AG04450 (cell line): ENCODE measurements around the gene ULK4. TPM values are rescaled to one million over a fixed set of nuclear protein-coding genes. Genes with fewer than 3 reads are reported as not detected.

Experiments used
- CTCF ChIA-PET: fragments of 300-600, 350-600 bp; formaldehyde crosslinking; extraction: SDS; loops from one replicate; lab custom pipeline; 2022; ENCODE audit warnings: antibody characterized with exemption, inconsistent platforms; lab: Charles Lee
- POLR2A ChIA-PET: fragments of 350-600 bp; formaldehyde crosslinking; extraction: SDS; loops from one replicate; lab custom pipeline; 2021; ENCODE audit warnings: antibody characterized with exemption, inconsistent platforms; lab: Yijun Ruan, JAX
- DNase-seq: peaks from one replicate; pipeline ENCODE4 v3.0.0-alpha.2; 2011; ENCODE audit warnings: low read depth, low spot score
- H3K27ac ChIP-seq: one replicate; pipeline ENCODE4 v1.5.1; 2012; ENCODE audit warnings: low read depth, low read length, control low read depth
- H3K27me3 ChIP-seq: one replicate; pipeline ENCODE4 v1.6.0; 2012; ENCODE audit warnings: low read length; ENCODE audit not compliant: control insufficient read depth, insufficient read depth
- H3K4me3 ChIP-seq: 2 replicates; pipeline ENCODE4 v1.5.1; 2011; ENCODE audit warnings: mild to moderate bottlenecking, low read depth, low read length, control low read depth
- H3K9me3 ChIP-seq: 2 replicates; pipeline ENCODE4 v1.5.1; 2012; ENCODE audit warnings: low read length; ENCODE audit not compliant: control insufficient read depth, insufficient read depth
- CTCF ChIP-seq: IDR thresholded peaks from 2 replicates; pipeline ENCODE4 v1.5.1; 2011; ENCODE audit warnings: low read depth, low read length, control low read depth, inconsistent platforms
- polyA plus RNA-seq: library from polyadenylated mRNA; depleted of rRNA; stranded (reverse); fragments of >200 nt; gene quantifications from 2 replicates; pipeline ENCODE4 v1.2.3, GENCODE V29; 2011; rRNA removed
- small RNA-seq: library from RNA; depleted of rRNA; stranded (forward); fragments of <200 nt; gene quantifications from one replicate; pipeline ENCODE3, GENCODE V24; 2012; ENCODE audit warnings: low read depth; ENCODE audit not compliant: insufficient read length

Gene ULK4
- polyA plus RNA-seq, 1 experiment, result 3.7 TPM

- CTCF ChIA-PET, result interaction anchor here (0.6 to 0.8 kb wide), 4 partner anchors 413 to 1324 kb away, joined by 3 to 7 read pairs (median 4); no protein-coding TSS in a partner anchor
- no peak for DNase-seq
- Histone ChIP-seq H3K27ac (no peak overlapping the region), H3K4me3 (peak overlapping the region; percentile 94), H3K27me3 (no peaks in the 10 kb centered on the region), H3K9me3 (peaks cover 2% of the 10 kb centered on the region; the same call in 1 of the 2 replicates)
- POLR2A ChIA-PET, result interaction anchor here (0.6 to 1.9 kb wide), 27 partner anchors 8 to 948 kb away, joined by 3 to 14 read pairs (median 4); partner anchors contain the start of genes RPL14 and ULK4
- TF ChIP-seq CTCF, result no peak
Observed at GRCh38 chr3:41199866-41200668, 761.8 kb downstream of the ULK4 start.

DNA sequence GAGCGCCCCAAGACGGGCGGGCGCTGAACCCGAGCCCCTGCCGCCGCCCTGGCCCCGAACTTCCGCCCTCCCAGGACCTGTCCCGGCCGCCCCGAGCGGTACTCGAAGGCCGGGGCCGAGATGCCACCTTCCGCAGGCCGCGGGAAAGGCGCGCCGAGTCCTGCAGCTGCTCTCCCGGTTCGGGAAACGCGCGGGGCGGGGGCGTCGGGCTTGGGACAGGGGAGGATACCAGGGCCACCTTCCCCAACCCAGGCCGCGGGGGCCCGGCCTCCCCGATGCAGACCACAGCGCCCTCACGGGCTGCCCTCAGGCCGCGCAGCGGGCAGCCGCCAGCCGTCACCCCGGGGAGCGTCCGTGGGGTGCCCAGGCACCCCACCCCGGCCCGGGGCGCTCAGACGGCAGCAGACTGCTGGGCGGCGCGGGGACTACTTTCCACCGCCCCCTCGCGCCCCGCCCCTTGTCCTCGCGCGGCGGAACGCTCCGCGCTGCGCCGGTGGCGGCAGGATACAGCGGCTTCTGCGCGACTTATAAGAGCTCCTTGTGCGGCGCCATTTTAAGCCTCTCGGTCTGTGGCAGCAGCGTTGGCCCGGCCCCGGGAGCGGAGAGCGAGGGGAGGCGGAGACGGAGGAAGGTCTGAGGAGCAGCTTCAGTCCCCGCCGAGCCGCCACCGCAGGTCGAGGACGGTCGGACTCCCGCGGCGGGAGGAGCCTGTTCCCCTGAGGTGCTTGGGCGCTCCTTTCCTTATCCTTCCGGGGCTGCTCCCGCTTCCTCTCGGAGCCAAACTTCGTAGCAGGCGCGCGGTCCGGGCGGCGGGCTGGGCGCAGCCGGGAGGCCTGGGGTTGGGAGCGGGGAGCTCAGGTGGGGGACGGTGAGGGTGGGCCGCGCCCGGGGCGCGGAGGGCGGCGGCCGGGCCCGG, 762.7 kb downstream of the ULK4 start, which contains the start of gene CTNNB1:
Gene CTNNB1, plus strand, starts transcription at position 556 of the 916 bp plus-strand sequence. CDS start 24,564 bp downstream, outside the sequence.
- Histone ChIP-seq H3K27me3 (no peaks in the 10 kb centered on the region), H3K9me3 (peaks cover 2% of the 10 kb centered on the region; the same call in 1 of the 2 replicates), H3K4me3 (peak within 1 kb of the TSS; percentile 94), H3K27ac (peak within 1 kb of the TSS; percentile 89)
- CTCF ChIA-PET, result interaction anchor here (0.6 to 1.6 kb wide), 6 partner anchors 112 to 1325 kb away, joined by 3 to 7 read pairs (median 4); no protein-coding TSS in a partner anchor
- DNase-seq, result peak; percentile 94
- POLR2A ChIA-PET, result interaction anchor here (0.6 to 1.9 kb wide), 37 partner anchors 8 to 948 kb away, joined by 3 to 14 read pairs (median 4); partner anchors contain the start of genes RPL14 and ULK4
- TF ChIP-seq CTCF, result no peak

GRCh38 chr3:41198526-41198925, 763.4 kb downstream of the ULK4 start:
- H3K9me3 ChIP-seq, result peaks cover 2% of the 10 kb centered on the region; the same call in 1 of the 2 replicates
- no peak for DNase-seq
- POLR2A ChIA-PET, result interaction anchor here (0.6 to 1.9 kb wide), 7 partner anchors 10 to 858 kb away, joined by 3 to 14 read pairs (median 5); no protein-coding TSS in a partner anchor
- TF ChIP-seq CTCF, result no peak
- H3K27me3 ChIP-seq, result peaks cover 2% of the 10 kb centered on the region
- peak overlapping the region; percentile 94 for H3K4me3 ChIP-seq
- CTCF ChIA-PET, result interaction anchor here (0.6 to 1.6 kb wide), 3 partner anchors 112 to 889 kb away, joined by 3 to 5 read pairs (median 3); no protein-coding TSS in a partner anchor
- H3K27ac ChIP-seq, result no peak overlapping the region

DNA sequence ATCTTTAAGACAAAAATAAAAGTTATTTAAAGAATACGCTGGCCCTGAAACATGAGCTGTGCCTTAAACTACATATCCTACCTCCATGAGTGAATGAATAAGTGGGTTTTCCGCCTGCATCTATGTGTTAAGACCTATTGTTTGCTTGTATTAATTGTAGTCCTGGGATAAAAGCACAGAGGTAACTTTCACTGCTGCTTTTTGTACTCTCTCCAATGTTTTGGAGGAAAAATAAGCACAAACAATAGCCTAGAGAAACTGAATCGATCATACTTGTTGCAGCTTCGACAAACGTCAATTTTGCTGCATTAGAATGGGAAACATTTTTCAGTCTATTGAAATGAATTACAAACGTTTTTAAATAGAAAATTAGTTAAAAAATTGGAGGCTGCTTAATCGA, 763.9 kb downstream of the ULK4 start:
- POLR2A ChIA-PET, result interaction anchor here (1.7 to 1.9 kb wide), 2 partner anchors 10 to 22 kb away, joined by 10 to 14 read pairs; no protein-coding TSS in a partner anchor
- Histone ChIP-seq H3K9me3 (peaks cover 2% of the 10 kb centered on the region; the same call in 1 of the 2 replicates), H3K27ac (no peak overlapping the region), H3K4me3 (no peak overlapping the region), H3K27me3 (peaks cover 2% of the 10 kb centered on the region)
- CTCF ChIA-PET, result interaction anchor here (0.6 to 1.6 kb wide), 2 partner anchors 113 to 889 kb away, joined by 3 read pairs; no protein-coding TSS in a partner anchor
- TF ChIP-seq CTCF, result no peak
- DNase-seq, result no peak

Small RNA genes within 50 kb of the gene (small RNA-seq; reads per million reads assigned to genes)
- not detected for gene ATP6V0E1P2
- not detected for gene RF00019
- gene RF00096, result not detected
- gene RF00602, result not detected

Other genes with a start within 250 kb of the ULK4 start
- 22.3 and 25.1 TPM in 2 replicates for gene TRAK1, start 129.3 kb upstream of the ULK4 start, polyA plus RNA-seq